CD4-positive, CD25-positive, alpha-beta regulatory T cell (primary cell): ENCODE measurements around the gene TPRA1. TPM values are rescaled to one million over a fixed set of nuclear protein-coding genes. Genes with fewer than 3 reads are reported as not detected.
A peak's percentile ranks its signal among the peaks of the same experiment; 100 is the strongest.

Experiments used
- ATAC-seq, 2 donors: fragments of 150-1000 bp; cut with Tn5 transposase; one replicate each; pipeline ENCODE4 v1.10.0; 2021; ENCODE audit warnings: low read depth in 2 of 2, moderate number of reproducible peaks in 2 of 2, moderate library complexity in 1 of 2
- DNase-seq, 3 donors: peaks; one replicate each; pipeline versions ENCODE4 v3.0.0 to v3.0.0-alpha.2; 2012 to 2022; ENCODE audit warnings: mixed read lengths in 1 of 3
- H3K27ac ChIP-seq: one replicate; pipeline ENCODE4 v1.7.0; 2013; ENCODE audit warnings: mild to moderate bottlenecking, low read length; ENCODE audit not compliant: insufficient read depth, poor library complexity, severe bottlenecking
- H3K27me3 ChIP-seq: one replicate; pipeline ENCODE4 v1.7.0; 2013; ENCODE audit warnings: low read length; ENCODE audit not compliant: control insufficient read depth, insufficient read depth
- H3K36me3 ChIP-seq: one replicate; pipeline ENCODE4 v1.7.0; 2013; ENCODE audit warnings: mild to moderate bottlenecking, low read length, moderate library complexity; ENCODE audit not compliant: control insufficient read depth, insufficient read depth
- H3K4me1 ChIP-seq: 2 replicates; pipeline ENCODE4 v1.7.0; 2013; ENCODE audit warnings: mild to moderate bottlenecking, low read length; ENCODE audit not compliant: insufficient read depth, control insufficient read depth, poor library complexity, severe bottlenecking
- H3K4me3 ChIP-seq: one replicate; pipeline ENCODE4 v1.7.0; 2013; ENCODE audit warnings: low read depth, mild to moderate bottlenecking, low read length, moderate library complexity
- H3K9me3 ChIP-seq, 2 experiments: 1 replicate in 1 of 2; 2 replicates in 1 of 2; pipeline ENCODE4 v1.7.0; 2013; ENCODE audit warnings: low read length in 2 of 2, mild to moderate bottlenecking in 1 of 2, moderate library complexity in 1 of 2; ENCODE audit not compliant: control insufficient read depth in 2 of 2
- H3K27ac Mint-ChIP-seq, 3 donors: one replicate each; pipeline ENCODE4 v1.8.0; 2020 to 2022; ENCODE audit warnings: mild to moderate bottlenecking in 3 of 3, mixed read lengths in 3 of 3, moderate library complexity in 2 of 3
- H3K27me3 Mint-ChIP-seq: one replicate; pipeline ENCODE4 v1.8.0; 2022; ENCODE audit warnings: mild to moderate bottlenecking, mixed read lengths
- H3K36me3 Mint-ChIP-seq: one replicate; pipeline ENCODE4 v1.8.0; 2020; ENCODE audit warnings: mixed read lengths
- H3K4me1 Mint-ChIP-seq, 4 donors: one replicate each; pipeline ENCODE4 v1.8.0; 2020 to 2022; ENCODE audit warnings: mixed read lengths in 4 of 4, mild to moderate bottlenecking in 1 of 4
- H3K4me3 Mint-ChIP-seq, 4 donors: one replicate each; pipeline ENCODE4 v1.8.0; 2020 to 2022; ENCODE audit warnings: mild to moderate bottlenecking in 4 of 4, mixed read lengths in 4 of 4, moderate library complexity in 3 of 4
- H3K9me3 Mint-ChIP-seq, 7 donors: one replicate each; pipeline ENCODE4 v1.8.0; 2020 to 2022; ENCODE audit warnings: mixed read lengths in 7 of 7, mild to moderate bottlenecking in 3 of 7, moderate library complexity in 2 of 7
- polyA plus RNA-seq, 4 donors: library from polyadenylated mRNA; unstranded; fragments of 300-500 nt; fragmentation: Illumina TruSeq; gene quantifications; one replicate each; pipeline ENCODE4 v1.2.3, GENCODE V29; 2021
- total RNA-seq: library from RNA; stranded (reverse); gene quantifications from one replicate; pipeline ENCODE4 v1.2.3, GENCODE V29; 2022

Gene TPRA1
- total and polyA plus RNA-seq, 5 donors from 2014 or later = 14.0 to 27.4 (median 24.0) TPM

GRCh38 chr3:127565711-127566110 lies 24.8 kb downstream of the TPRA1 start:
- Histone ChIP-seq H3K9me3 (no peaks in the 10 kb centered on the region), H3K27me3 (no peaks in the 10 kb centered on the region), H3K4me3 (no peak overlapping the region), H3K27ac (no peak overlapping the region), H3K4me1 (no peaks in the 10 kb centered on the region), H3K36me3 (peaks cover under 1% of the 10 kb centered on the region)
- no peaks in the 10 kb centered on the region for H3K27me3 Mint-ChIP-seq
- no peak overlapping the region for H3K4me3 Mint-ChIP-seq
- peaks cover 0 to under 1% (median 0%) of the 10 kb centered on the region in 4 donors for H3K4me1 Mint-ChIP-seq
- H3K9me3 Mint-ChIP-seq = peaks cover 0 to 5% (median 0%) of the 10 kb centered on the region in 7 donors
- DNase-seq (no peak), ATAC-seq (no peak)
- peak overlapping the region in 1 of 3 donors; percentile 20 for H3K27ac Mint-ChIP-seq
- peaks cover under 1% of the 10 kb centered on the region for H3K36me3 Mint-ChIP-seq

- Histone ChIP-seq H3K36me3 (no peaks in the 10 kb centered on the region), H3K27me3 (no peaks in the 10 kb centered on the region), H3K4me3 (no peak overlapping the region), H3K9me3 (peaks cover 10 to 11% of the 10 kb centered on the region in 2 experiments), H3K4me1 (no peaks in the 10 kb centered on the region), H3K27ac (no peak overlapping the region)
- ATAC-seq (peak; percentile 31 to 51), DNase-seq (peak in 1 of 3 donors; percentile 50)
- Mint-ChIP-seq H3K4me1 (peaks cover 0 to 11% (median 4%) of the 10 kb centered on the region in 4 donors), H3K27ac (peak overlapping the region in 2 of 3 donors; percentile 54 to 72), H3K9me3 (peaks cover 0 to 15% (median 7%) of the 10 kb centered on the region in 7 donors), H3K36me3 (peaks cover 7% of the 10 kb centered on the region), H3K27me3 (peaks cover 5% of the 10 kb centered on the region), H3K4me3 (no peak overlapping the region)
Measured at GRCh38 chr3:127560051-127560787, 30.3 kb downstream of the TPRA1 start.

- Histone ChIP-seq H3K4me1 (no peaks in the 10 kb centered on the region), H3K36me3 (no peaks in the 10 kb centered on the region), H3K27me3 (no peaks in the 10 kb centered on the region), H3K9me3 (peaks cover 10 to 11% of the 10 kb centered on the region in 2 experiments), H3K27ac (no peak overlapping the region), H3K4me3 (no peak overlapping the region)
- Mint-ChIP-seq H3K27ac (no peak overlapping the region), H3K36me3 (peaks cover 7% of the 10 kb centered on the region), H3K27me3 (peaks cover 10% of the 10 kb centered on the region), H3K9me3 (peaks cover 0 to 13% (median 7%) of the 10 kb centered on the region in 7 donors), H3K4me3 (no peak overlapping the region), H3K4me1 (peaks cover 0 to 11% (median 4%) of the 10 kb centered on the region in 4 donors)
- ATAC-seq (no peak), DNase-seq (no peak)
Measured at GRCh38 chr3:127556565-127556964, 34.0 kb downstream of the TPRA1 start.

GRCh38 chr3:127555108-127555507 lies 35.4 kb downstream of the TPRA1 start:
- Histone ChIP-seq H3K9me3 (peaks cover 5 to 9% of the 10 kb centered on the region in 2 experiments), H3K27ac (no peak overlapping the region), H3K4me3 (no peak overlapping the region), H3K36me3 (no peaks in the 10 kb centered on the region), H3K4me1 (no peaks in the 10 kb centered on the region), H3K27me3 (no peaks in the 10 kb centered on the region)
- Mint-ChIP-seq H3K4me3 (no peak overlapping the region), H3K9me3 (peaks cover 0 to 9% (median 5%) of the 10 kb centered on the region in 7 donors), H3K27me3 (peaks cover 10% of the 10 kb centered on the region), H3K36me3 (peaks cover 4% of the 10 kb centered on the region), H3K27ac (no peak overlapping the region), H3K4me1 (peaks cover 0 to 4% (median 1%) of the 10 kb centered on the region in 4 donors)
- ATAC-seq (no peak), DNase-seq (no peak)

GRCh38 chr3:127552038-127552437 lies 38.5 kb downstream of the TPRA1 start:
- no peak overlapping the region for H3K4me3 ChIP-seq
- no peak for DNase-seq
- Mint-ChIP-seq H3K36me3 (no peaks in the 10 kb centered on the region), H3K27ac (no peak overlapping the region), H3K4me3 (no peak overlapping the region), H3K4me1 (peaks cover 0 to 5% (median 2%) of the 10 kb centered on the region in 4 donors), H3K9me3 (peaks cover 0 to 2% (median 0%) of the 10 kb centered on the region in 7 donors), H3K27me3 (peaks cover 8% of the 10 kb centered on the region)
- H3K27ac ChIP-seq = no peak overlapping the region
- H3K4me1 ChIP-seq = peaks cover 9% of the 10 kb centered on the region
- ATAC-seq = no peak
- no peaks in the 10 kb centered on the region for H3K9me3 ChIP-seq
- no peaks in the 10 kb centered on the region for H3K27me3 ChIP-seq
- no peaks in the 10 kb centered on the region for H3K36me3 ChIP-seq

- H3K27ac Mint-ChIP-seq = no peak overlapping the region
- peaks cover 5% of the 10 kb centered on the region for H3K27me3 Mint-ChIP-seq
- peaks cover 0 to 14% (median 4%) of the 10 kb centered on the region in 4 donors for H3K4me1 Mint-ChIP-seq
- no peaks in the 10 kb centered on the region for H3K9me3 ChIP-seq
- H3K27me3 ChIP-seq = no peaks in the 10 kb centered on the region
- H3K36me3 ChIP-seq = no peaks in the 10 kb centered on the region
- DNase-seq = no peak
- no peaks in the 10 kb centered on the region for H3K36me3 Mint-ChIP-seq
- no peak overlapping the region for H3K27ac ChIP-seq
- H3K4me3 Mint-ChIP-seq = no peak overlapping the region
- H3K4me1 ChIP-seq = peaks cover 9% of the 10 kb centered on the region
- ATAC-seq = no peak
- H3K4me3 ChIP-seq = no peak overlapping the region
- H3K9me3 Mint-ChIP-seq = peaks cover 0 to 2% (median 0%) of the 10 kb centered on the region in 7 donors
Measured at GRCh38 chr3:127551178-127551577, 39.4 kb downstream of the TPRA1 start.

- Mint-ChIP-seq H3K4me3 (no peak overlapping the region), H3K9me3 (peaks cover 0 to 2% (median 0%) of the 10 kb centered on the region in 7 donors), H3K27ac (no peak overlapping the region), H3K27me3 (peaks cover 5% of the 10 kb centered on the region), H3K36me3 (no peaks in the 10 kb centered on the region), H3K4me1 (peaks cover 0 to 15% (median 4%) of the 10 kb centered on the region in 4 donors)
- no peak for DNase-seq
- Histone ChIP-seq H3K4me1 (peaks cover 9% of the 10 kb centered on the region), H3K4me3 (no peak overlapping the region), H3K27me3 (no peaks in the 10 kb centered on the region), H3K27ac (no peak overlapping the region), H3K9me3 (no peaks in the 10 kb centered on the region), H3K36me3 (no peaks in the 10 kb centered on the region)
- ATAC-seq = no peak
Measured at GRCh38 chr3:127550468-127551157, 39.9 kb downstream of the TPRA1 start.
